NCI-H187 (cell line): Measurements from ENCODE around the gene MYO16.

Experiments
- DNase-seq, 2 experiments: peaks; one replicate each; lab custom pipeline; 2025; lab: John Stamatoyannopoulos, UW

Gene MYO16

DNA sequence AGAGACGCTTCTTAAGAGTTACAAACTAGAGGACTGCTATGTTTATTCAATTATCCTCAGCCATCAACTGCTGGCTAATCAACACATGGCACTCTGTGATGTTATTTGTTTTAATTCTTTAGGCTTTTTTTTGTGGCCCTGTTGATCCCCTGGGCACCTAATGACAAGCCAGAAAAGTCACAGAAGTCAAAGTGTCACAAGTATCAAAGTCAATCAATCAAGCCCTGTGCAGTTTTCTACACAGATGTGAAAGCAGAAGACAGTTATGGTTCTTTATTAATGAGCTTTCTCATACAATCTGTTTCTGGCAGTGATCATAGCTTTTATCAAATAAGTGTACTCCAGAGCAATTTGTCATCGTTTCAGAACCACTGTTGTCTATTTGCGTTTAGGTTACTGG, 34.3 kb downstream of the MYO16 start:
- no peak for DNase-seq

GRCh38 chr13:108667205-108667604, 37.8 kb downstream of the MYO16 start:
- no peak for DNase-seq

- no peak for DNase-seq
Observed at GRCh38 chr13:108669381-108669780, 40.0 kb downstream of the MYO16 start.

- DNase-seq, result no peak
Observed at GRCh38 chr13:108674346-108674745, 44.9 kb downstream of the MYO16 start.

DNA sequence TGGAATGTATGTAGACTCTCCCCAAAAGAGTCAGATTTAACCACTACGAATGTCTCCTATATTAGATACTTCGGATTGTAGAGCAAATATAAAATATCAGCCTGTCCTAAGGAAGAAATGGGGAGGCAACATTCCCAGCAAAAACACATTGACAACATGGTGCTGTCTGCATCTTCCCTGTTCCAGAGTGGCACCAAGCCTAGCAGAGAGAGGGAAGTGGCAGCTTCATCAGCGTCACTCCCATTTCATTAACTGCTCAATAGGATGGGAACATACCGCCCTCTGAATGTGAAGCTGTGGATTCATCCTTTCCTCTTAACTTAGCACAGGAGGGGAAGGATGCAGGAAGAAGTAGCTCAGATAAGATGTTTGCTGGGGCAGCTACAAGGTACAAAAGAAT, 45.4 kb downstream of the MYO16 start:
- DNase-seq, result no peak

DNA sequence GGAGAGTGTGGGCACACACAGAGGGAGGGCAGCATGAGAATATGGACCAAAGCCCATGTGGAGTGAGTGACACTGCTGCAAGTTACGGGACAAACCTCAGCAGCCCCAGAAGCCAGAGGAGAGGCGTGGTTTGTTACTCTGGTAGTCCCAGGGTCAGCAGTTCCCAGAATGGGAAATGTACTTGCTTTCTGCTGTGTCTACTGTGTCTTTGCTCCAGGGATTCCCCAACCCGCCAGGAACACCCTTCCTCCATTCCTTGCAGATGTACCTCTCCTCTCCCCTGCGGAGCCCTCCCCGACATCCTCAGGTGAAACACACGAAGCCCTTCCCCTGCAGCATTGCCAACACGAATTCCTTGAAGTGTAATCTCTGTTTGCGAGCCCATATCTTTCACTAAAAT, 47.2 kb downstream of the MYO16 start:
- no peak for DNase-seq

DNA sequence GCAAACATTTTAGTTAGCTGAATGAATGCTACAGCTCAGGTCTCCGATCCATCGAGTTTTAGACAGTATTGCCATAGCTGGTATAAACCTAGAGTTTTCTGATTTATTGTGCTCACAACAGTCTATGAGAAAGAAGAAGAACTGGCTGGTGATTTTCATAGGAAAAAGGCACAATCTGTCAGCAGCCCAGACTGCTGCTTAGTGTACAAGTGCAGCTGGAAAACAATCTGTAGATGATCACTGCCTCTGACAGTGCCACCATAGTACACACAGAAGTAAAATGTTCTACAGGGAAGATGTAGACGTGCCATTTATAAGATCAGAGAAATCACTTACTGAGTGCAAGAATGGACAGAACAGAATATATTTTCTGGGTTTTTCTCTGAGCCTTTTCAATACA, 48.4 kb downstream of the MYO16 start:
- DNase-seq, result no peak

- DNase-seq, result no peak
Observed at GRCh38 chr13:108680011-108680410, 50.6 kb downstream of the MYO16 start.

- no peak for DNase-seq
Observed at GRCh38 chr13:108681986-108682575, 52.7 kb downstream of the MYO16 start.

GRCh38 chr13:108682714-108683113, 53.3 kb downstream of the MYO16 start:
- DNase-seq, result no peak

- no peak for DNase-seq
Observed at GRCh38 chr13:108686027-108686426, 56.6 kb downstream of the MYO16 start.

DNA sequence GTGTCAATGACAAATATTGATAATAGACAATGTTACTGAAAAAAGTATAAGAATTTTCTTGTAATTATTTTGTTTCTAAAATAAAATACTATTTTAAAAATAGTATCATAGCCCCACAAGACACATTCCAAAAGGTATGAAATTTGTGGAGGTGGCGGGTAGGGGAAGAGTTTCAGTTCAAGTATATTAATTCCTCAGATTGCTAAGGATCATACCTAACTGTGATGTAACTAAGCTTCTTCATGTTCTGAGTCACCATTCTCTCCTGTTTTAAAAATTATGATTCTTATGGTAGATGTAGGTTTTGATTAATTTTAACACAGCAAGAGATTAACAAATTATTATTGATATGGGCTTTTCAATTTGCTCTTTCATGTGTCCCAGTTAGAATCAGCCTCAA, 61.3 kb downstream of the MYO16 start:
- no peak for DNase-seq

DNA sequence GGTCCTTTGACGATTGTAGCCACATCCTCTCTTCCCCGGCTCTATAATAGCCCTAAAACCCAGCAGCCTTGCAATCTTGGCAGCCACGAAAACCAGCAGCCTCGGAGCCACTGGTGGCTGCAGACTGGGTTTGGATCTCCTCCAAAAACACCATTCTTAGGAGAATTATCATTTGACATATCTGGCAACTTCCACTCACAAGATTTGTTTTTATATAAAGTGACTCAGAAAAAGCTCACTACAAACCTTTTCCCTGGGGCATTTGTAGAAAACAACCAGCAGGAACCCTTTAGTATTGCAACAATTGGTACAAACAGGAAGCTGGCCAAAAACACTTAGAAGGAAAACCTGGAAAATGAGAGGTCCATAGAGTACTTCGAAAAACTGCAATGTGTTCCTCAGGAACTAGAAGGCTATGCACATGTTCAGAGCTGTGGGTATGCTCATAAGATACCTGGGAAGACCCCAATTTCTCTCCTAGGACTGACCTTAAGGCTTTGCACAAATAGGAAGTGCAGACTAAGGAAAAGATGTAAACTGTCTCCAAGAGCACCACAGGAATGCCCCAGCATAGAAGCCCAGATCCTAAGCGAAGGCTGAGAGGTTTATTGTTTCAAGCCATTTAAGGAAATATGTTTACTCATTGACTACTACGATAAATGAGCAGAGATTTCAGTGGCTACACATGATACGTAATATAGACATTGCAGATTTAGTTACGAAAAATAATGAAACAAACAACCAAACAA, 71.2 kb downstream of the MYO16 start:
- DNase-seq, result no peak

GRCh38 chr13:108702171-108702570, 72.8 kb downstream of the MYO16 start:
- no peak for DNase-seq

GRCh38 chr13:108705031-108705430, 75.6 kb downstream of the MYO16 start:
- no peak for DNase-seq

DNA sequence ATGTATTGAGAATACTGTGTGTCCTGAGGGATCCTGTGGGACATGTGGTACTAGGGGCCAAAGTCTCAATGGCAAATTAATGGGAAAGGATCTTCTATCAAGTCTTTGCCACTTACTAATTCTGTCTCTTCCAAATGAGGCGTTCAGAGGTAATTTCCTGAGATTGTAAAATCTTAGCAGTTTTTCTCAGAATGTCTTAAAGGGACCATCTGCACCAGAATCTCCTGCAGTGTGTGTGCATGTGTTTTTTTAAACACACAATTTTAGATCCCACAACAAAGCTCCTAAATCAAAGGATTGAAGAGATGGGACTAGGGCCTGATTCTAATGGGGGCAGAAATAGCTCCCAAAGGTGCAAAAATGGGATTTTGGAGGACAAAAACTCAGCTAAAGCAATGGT, 78.2 kb downstream of the MYO16 start:
- DNase-seq, result no peak

- no peak for DNase-seq
Observed at GRCh38 chr13:108708921-108709320, 79.5 kb downstream of the MYO16 start.

DNA sequence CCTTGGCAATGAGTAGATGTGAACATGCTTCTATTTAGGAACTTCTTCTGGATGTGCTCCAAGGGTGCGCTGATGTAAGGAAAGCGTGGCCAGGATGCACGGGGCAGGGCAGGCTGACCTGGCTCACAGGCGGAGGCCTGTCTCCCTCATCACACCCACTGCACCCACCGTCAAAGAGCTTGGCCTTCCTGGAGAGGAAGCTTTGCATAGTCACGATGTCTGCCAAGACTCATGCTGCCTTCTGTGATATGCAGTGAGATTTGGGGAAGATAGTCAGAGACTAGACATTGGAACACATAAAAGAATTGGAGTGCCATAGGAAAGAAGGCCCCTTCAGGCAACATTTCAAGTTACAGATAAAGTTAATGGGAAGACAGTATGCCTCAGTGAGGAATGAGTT, 82.0 kb downstream of the MYO16 start:
- DNase-seq, result no peak

GRCh38 chr13:108725471-108725870, 96.1 kb downstream of the MYO16 start:
- no peak for DNase-seq

DNA sequence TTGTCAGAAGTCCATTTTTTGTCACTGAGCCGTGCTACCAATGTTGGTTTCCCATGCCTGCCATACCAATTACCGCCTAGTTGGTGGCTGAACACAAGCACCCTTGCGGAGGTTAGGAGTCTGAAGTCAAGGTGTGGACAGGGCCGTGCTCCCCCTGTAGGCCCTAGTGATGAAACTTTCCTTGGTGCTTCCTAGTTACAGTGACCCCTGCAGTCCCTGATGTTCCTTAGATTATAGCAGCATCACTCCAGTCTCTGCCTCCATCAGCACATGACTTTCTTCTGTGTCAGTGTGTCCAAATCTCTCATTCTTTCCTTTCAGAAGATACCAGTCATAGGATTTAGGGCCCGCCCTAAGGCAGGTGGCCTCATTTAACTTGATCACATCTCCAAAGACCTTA, 99.0 kb downstream of the MYO16 start:
- DNase-seq, result no peak

- no peak for DNase-seq
Observed at GRCh38 chr13:108733022-108733560, 103.7 kb downstream of the MYO16 start.

DNA sequence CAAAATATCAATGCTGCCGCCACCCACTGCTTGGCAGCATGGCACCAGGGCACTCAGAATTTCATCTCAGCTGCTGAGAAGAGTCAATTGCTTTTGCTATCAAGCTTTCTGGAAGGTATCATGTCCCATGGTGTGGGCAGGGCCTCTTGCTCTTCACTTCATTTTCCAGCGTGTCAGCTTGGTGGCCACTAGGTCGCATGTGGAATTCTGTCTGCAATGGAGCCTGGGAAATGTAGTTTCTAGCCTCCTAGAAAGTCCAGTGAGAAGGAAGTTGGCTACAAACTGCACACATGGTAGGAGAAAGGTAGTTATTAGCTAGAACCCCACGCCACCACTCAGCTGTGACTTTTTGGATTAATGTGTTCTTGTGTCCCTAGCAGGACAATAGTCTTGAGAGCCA, 105.3 kb downstream of the MYO16 start:
- DNase-seq, result no peak

GRCh38 chr13:108741930-108742329, 112.5 kb downstream of the MYO16 start:
- DNase-seq, result no peak
